Fibroblast of gingiva (primary cell): ENCODE data around the gene RER1.

ENCODE experiments used
- DNase-seq: peaks from one replicate; pipeline ENCODE4 v3.0.0-alpha.2; 2011; ENCODE audit warnings: low read depth

Gene RER1, protein sequence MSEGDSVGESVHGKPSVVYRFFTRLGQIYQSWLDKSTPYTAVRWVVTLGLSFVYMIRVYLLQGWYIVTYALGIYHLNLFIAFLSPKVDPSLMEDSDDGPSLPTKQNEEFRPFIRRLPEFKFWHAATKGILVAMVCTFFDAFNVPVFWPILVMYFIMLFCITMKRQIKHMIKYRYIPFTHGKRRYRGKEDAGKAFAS

GRCh38 chr1:2391041-2391930 lies at the start of gene RER1, which contains the start of gene MORN1:
RER1 (plus strand) TSS chr1:2391841; CDS start chr1:2395791, 3,950 bp downstream.
MORN1 (minus strand) TSS chr1:2391554; CDS start chr1:2391533, 21 bp downstream.
- DNase-seq, result peak; percentile 99

- DNase-seq, result no peak
Measured at GRCh38 chr1:2342384-2343022, 49.1 kb upstream of the RER1 start.

DNA sequence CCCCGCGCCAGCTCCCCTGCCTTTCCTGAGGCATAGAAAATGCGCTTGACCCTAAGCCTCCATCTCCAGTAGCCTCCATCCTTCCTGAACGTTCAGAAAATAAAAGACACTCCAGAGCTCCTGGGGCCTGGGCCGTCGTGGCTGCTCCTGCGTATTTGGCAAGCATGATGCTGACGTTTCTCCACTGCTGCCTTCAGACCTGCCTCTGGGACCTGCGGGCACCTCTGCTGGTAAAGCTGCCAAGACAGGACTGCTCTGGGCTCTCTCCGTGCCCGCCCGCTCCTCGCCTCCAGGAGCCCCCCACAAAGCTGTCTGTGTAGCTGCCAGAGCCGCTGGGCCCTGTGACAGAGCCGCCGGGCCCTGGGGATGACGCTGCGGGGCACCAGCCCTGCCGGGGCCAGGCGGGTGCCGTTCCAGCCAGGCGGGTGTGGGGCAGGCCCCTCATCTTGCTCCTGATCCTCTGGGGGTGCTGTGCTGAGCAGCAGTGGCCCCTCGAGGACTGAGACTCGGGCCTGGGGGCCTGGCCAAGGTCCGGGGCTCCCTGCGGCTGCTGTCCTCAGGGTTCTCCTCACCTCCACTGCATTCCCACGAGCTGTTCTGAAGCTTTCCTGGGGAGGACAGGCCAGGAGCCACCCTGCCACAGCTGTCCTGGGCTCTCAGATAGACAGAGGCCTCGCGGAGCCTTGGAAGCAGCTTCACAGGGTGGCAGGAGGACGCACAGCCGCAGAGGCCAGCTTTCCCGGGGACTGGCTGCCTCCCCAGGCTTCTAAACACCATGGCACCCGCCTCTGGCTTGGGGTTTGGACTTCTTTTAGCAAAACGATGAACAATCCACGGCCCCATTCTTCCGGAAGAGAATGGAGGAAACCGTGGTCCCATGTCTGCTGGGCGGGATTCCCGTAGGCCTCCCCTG lies 48.4 kb upstream of the RER1 start:
- DNase-seq, result no peak

GRCh38 chr1:2344121-2344681 lies 47.4 kb upstream of the RER1 start:
- DNase-seq, result no peak

- DNase-seq, result no peak
Measured at GRCh38 chr1:2344744-2345296, 46.8 kb upstream of the RER1 start.

DNA sequence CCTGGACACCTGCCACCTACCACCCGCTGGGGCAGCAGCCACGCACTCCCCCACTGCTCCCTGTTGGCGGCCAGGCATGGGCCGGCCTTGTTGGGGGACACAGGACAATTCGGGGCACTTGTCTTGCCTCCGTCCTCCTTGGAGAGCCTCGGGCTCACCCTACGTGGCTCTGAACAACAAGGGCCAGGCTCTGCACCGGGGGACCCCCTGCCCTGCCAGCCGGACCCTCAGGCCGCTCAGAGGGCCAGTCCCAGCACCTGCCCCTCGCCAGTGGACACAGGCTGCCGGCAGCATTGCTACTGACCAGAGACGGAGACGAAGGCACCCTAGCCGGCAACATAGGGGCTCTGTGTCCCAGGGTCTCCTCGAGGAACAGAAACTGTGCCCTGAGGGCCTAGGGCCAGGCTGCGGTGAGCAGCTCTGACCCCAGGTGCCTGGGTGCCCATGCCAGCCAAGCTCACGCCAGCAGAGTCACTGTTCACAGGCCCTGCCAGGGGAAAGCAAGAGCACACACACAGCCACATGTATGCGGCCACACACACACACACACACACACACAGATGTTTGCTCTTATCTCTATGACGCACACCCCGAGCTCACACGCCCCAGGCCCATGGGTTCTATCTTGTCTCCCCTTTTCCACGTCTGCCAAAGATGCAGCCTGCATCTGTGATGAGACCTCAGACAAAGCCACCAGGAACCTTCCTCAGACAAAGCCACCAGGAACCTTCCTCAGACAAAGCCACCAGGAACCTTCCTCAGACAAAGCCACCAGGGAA lies 46.2 kb upstream of the RER1 start:
- no peak for DNase-seq

- no peak for DNase-seq
Measured at GRCh38 chr1:2346691-2347408, 44.8 kb upstream of the RER1 start.

GRCh38 chr1:2347409-2347785 lies 44.2 kb upstream of the RER1 start:
- DNase-seq, result no peak

DNA sequence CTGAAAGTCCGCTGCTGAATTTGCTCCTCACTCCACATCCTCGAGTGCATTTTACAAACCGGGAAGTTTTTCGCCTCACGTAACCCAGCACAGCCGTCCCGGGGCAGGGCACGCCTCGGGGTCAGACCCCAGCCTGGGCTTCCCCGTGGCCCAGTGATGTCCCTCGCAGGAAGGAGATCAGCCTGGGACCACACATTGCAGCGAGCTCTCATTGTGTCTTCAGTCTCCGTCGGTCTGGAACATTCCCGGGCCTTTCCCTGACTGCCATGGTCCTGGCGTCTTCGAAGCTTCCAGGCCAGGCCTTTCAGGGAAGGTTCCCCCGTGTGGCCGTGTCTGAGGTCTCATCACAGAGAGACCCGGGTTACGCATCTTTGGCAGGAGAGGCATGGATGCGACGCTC lies 43.7 kb upstream of the RER1 start:
- no peak for DNase-seq

DNA sequence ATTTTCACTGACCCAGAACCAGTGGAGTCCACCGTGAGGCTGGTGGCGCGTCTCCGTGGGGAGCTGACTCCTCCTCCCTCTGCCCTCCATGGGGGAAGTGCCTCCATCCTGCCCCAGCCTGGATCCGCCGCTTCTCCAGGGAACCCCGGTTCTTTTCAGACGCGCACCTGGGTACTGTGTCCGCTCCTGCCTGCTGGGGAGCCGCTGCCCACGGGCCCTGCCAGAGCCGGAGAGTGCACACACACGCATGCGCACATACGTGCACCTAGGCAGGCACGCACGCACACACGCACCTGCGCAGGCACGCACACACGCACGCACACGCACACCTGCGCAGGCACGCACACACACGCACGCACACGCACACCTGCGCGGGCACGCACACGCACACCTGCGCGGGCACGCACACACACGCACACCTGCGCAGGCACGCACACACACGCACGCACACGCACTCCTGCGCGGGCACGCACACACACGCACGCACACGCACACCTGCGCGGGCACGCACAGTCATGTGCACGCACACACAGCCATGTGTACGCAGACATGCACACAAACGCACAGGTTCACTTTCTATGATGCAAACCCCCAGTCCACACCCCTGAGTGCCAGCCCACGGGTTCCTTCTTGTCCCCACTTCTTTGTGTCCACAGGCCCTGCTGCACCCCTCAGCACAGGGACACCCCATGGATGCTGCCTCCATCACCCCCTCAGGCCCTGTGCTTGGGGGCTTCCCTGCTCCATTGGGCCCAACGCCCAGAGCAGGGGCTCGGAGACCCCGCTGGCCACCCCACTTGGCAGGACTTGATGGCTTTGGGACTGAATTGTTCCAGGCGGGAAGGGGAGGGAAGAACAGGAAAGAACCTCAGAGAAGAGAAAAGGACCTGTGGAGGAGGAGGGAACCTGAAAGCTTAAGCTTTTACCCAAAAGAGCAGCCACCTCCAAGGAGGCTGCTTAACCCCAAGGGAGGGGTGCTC lies 43.0 kb upstream of the RER1 start:
- DNase-seq, result no peak

DNA sequence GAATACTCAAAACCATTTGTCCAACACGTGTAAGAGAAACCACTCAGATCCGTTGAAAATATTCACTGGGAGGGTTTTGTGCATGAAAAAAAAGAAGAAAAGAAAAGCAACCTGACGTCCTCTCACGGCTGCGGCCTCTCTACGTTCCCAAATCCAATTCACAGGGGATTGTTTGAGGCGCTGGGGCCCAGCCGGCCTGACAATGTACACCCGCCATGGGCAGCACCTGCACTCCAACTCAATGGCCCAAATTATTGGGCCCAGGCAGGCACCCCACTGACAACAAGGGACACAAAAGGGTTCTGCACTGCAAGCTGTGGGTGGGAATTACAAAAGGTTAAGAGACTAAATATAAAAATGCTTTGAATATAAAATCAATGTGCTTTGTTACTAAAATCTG lies 41.8 kb upstream of the RER1 start:
- DNase-seq, result no peak

DNA sequence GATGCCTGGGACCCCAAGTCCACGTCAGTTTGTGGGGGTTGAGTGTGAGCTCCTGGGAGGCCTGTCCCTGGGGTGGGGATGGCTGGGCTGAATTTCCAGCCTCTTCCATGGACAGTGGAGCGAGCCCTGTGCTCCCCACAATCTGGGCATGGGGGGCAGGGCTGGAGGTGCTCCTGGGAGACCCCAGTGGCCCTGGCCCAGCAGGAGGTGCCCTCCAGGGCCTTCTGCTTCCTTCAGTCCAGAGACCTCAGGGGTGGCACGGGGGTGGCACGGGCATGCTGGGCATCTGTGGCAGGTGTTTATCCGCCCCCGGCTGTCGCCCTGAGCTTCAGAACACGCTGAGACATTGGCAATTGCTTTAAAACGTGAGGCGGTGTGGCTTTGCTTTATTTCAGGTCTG lies 41.1 kb upstream of the RER1 start:
- no peak for DNase-seq

GRCh38 chr1:2350911-2351655 lies 40.6 kb upstream of the RER1 start:
- DNase-seq, result no peak

DNA sequence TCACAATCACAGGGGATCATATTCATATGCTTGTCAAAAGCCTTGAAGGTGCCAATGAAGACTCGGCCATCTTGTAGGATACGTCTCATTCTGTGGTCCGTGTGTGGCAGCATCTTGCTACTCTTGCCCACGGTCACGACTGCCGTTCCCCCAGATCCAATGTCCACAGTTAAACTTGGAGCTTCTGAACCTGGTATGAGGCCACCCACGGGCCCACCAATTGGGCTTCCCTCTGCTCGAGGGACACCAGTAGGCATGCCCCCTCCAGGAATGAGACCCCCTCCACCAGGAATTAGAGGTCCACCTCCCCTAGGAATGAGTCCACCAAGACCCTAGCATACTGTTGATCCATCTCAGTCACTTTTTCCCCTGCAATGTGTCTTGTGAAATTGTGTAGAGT lies 39.9 kb upstream of the RER1 start:
- no peak for DNase-seq

DNA sequence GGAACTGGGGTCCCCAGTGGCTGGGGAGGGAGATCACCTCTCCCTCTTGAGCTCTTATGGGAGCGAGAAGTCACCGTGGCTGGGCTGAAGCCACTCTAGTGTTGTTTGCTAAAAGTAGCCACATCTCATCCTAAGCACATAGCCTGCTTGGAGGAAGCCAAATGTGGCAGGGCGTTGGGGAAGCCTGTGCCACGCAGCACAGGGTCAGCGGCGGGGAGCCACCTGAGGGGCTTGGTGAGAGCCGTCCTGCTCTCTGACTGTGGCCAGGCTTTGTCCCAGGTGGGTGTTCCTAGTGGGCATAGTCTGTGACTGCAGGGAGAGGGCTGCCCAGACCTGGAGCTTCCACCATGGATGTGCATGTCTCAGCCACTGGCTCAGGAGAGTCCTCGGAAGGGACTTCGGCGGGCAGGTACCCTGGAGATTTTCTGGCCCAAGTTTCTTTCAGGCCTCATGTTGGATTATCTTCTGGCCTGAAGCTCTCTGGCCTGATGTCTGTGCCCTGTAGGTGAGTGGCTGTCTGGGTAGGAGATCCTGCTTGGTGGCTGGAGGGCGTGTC lies 39.2 kb upstream of the RER1 start:
- DNase-seq, result no peak

DNA sequence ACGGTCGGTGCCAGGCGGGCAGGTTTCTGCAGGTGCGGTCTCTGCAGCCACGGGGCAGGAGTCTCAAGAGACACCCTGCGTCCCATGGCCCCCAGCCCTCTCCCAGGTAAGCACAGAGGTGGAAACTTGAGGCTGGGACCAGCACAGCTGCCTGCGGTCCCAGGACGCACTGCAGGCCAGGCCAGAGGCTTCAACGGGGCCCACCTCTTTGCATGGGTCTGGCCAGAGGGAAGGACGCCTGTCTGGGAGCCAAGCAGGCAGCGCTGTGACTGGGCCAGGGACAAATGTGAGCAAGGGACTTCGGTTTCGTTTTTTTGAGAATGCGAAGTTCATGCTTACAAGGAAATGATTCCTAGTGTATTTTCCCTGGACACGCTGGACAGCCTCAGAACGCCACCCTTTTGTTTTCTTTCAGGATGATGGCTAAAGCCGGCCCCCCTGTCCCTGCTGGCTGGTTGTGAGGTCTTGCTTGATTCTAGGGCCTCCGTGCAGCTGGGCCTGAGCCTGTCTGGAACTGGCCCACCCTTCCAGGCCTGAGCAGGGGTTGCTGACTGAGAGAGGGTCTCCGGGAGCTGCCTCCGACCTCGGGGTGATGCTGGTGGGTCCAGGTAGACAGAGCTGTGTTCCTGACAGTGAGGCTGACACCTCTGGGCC lies 38.6 kb upstream of the RER1 start:
- DNase-seq, result no peak
